Measurements from ENCODE around the gene GRAMD1A.

The GRAMD1A gene

DNA sequence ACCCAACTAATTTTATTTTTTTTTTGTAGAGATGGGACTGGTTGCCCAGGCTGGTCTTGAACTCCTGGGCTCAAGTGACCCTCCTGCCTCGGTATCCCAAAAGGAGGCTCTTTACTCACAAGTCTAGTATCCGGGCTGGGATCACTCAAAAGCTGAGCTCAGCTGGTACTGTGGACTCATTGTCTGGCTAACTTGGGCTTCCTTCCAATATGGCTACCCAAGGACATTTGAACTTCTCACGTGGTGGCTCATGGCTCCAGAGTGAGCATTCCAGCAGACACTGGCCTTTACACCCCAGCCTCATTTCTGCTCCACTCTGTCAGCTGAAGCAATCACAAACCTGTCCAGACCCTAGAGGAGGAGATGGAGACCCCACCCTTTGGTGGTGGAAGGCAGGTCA lies 70.3 kb downstream of the GRAMD1A start:
- Histone ChIP-seq H3K9me2 (replicated peaks; ENCODE audit: control insufficient read depth, low read length) (no peaks in the 10 kb centered on the region), H3K27ac (ENCODE audit: low read depth, low read length) (no peak overlapping the region), H3K9me3 (ENCODE audit: control insufficient read depth, insufficient read depth, low read length) (no peaks in the 10 kb centered on the region), H3K79me2 (ENCODE audit: control insufficient read depth, low read length) (no peaks in the 10 kb centered on the region), H3K27me3 (ENCODE audit: control insufficient read depth, low read length) (no peaks in the 10 kb centered on the region), H3K36me3 (ENCODE audit: control insufficient read depth, low read length) (no peaks in the 10 kb centered on the region), H3F3A (ENCODE audit: control insufficient read depth, insufficient read depth) (0 out of 2 replicates have a peak, but pooled peaks cover 3% of the 10 kb centered on the region), H3K4me2 (ENCODE audit: low read length) (no peak overlapping the region), H3K4me1 (ENCODE audit: control insufficient read depth, low read length) (peaks cover 39% of the 10 kb centered on the region), H3K4me3 (ENCODE audit: low read length) (no peak overlapping the region), H4K20me1 (ENCODE audit: control insufficient read depth, insufficient read depth, low read depth, low read length) (no peaks in the 10 kb centered on the region)
- TF ChIP-seq EZH2phosphoT487 (IDR thresholded peaks at IDR 0.05; ENCODE audit: borderline replicate concordance, low read length), result no peak
- TF ChIP-seq, protein P1, sequence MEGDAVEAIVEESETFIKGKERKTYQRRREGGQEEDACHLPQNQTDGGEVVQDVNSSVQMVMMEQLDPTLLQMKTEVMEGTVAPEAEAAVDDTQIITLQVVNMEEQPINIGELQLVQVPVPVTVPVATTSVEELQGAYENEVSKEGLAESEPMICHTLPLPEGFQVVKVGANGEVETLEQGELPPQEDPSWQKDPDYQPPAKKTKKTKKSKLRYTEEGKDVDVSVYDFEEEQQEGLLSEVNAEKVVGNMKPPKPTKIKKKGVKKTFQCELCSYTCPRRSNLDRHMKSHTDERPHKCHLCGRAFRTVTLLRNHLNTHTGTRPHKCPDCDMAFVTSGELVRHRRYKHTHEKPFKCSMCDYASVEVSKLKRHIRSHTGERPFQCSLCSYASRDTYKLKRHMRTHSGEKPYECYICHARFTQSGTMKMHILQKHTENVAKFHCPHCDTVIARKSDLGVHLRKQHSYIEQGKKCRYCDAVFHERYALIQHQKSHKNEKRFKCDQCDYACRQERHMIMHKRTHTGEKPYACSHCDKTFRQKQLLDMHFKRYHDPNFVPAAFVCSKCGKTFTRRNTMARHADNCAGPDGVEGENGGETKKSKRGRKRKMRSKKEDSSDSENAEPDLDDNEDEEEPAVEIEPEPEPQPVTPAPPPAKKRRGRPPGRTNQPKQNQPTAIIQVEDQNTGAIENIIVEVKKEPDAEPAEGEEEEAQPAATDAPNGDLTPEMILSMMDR (IDR thresholded peaks at IDR 0.05; ENCODE audit: low read depth, low read length, poor library complexity, severe bottlenecking), result no peak

DNA sequence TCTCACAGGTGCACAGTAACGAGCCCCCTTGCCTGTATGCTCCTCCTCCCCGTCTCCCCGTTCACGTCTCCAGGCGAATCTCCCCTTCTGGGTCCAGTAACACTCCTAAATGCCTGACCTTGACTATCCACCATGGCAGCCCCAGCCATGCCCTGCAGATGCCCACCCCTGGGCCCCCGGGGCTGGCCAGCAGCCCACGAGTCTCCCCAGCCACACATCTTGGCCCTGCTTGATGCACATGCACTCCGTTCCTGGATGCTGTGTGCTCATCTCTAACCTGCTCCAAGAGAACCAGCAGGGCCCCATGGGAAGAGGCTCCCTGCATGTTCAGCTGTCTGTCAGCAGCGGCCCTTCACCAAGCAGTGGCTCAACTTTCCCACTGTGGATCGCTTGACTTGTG lies 73.4 kb downstream of the GRAMD1A start:
- H3F3A ChIP-seq (ENCODE audit: control insufficient read depth, insufficient read depth), result 0 out of 2 replicates have a peak, but pooled peaks cover 3% of the 10 kb centered on the region
- no peaks in the 10 kb centered on the region for H3K9me2 ChIP-seq (replicated peaks; ENCODE audit: control insufficient read depth, low read length)
- TF ChIP-seq, protein P1 (IDR thresholded peaks at IDR 0.05; ENCODE audit: low read depth, low read length, poor library complexity, severe bottlenecking), result no peak
- no peak for TF ChIP-seq EZH2phosphoT487 (IDR thresholded peaks at IDR 0.05; ENCODE audit: borderline replicate concordance, low read length)
- no peaks in the 10 kb centered on the region for H3K79me2 ChIP-seq (ENCODE audit: control insufficient read depth, low read length)
- H3K27me3 ChIP-seq (ENCODE audit: control insufficient read depth, low read length), result no peaks in the 10 kb centered on the region
- no peak overlapping the region for H3K27ac ChIP-seq (ENCODE audit: low read depth, low read length)
- peaks cover 32% of the 10 kb centered on the region for H3K4me1 ChIP-seq (ENCODE audit: control insufficient read depth, low read length)
- no peak overlapping the region for H3K4me2 ChIP-seq (ENCODE audit: low read length)
- H4K20me1 ChIP-seq (ENCODE audit: control insufficient read depth, insufficient read depth, low read depth, low read length), result no peaks in the 10 kb centered on the region
- no peaks in the 10 kb centered on the region for H3K36me3 ChIP-seq (ENCODE audit: control insufficient read depth, low read length)
- no peak overlapping the region for H3K4me3 ChIP-seq (ENCODE audit: low read length)
- no peaks in the 10 kb centered on the region for H3K9me3 ChIP-seq (ENCODE audit: control insufficient read depth, insufficient read depth, low read length)

DNA sequence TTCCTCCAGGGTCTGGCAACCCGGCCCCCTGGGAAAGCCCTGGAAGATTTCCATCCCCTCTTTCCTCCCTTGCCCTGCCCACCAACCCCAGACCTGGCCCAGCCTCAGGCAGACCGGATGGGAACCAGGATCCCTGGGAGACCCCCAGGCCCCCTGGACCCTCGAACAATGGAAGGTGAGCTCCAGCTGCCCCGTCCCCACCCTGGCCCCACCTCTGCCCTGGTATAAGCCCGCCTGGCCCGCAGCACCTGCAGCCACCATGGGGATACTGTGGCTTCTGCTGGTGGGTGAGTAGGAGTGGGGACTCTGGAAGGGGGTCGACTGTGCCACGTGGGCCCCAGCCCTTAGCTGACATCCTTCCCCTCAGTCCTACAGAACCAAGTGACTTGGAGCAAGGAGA lies 73.8 kb downstream of the GRAMD1A start:
- Histone ChIP-seq H3K36me3 (ENCODE audit: control insufficient read depth, low read length) (no peaks in the 10 kb centered on the region), H3K27me3 (ENCODE audit: control insufficient read depth, low read length) (no peaks in the 10 kb centered on the region), H3K4me1 (ENCODE audit: control insufficient read depth, low read length) (peaks cover 32% of the 10 kb centered on the region), H4K20me1 (ENCODE audit: control insufficient read depth, insufficient read depth, low read depth, low read length) (no peaks in the 10 kb centered on the region), H3K79me2 (ENCODE audit: control insufficient read depth, low read length) (no peaks in the 10 kb centered on the region), H3K9me2 (replicated peaks; ENCODE audit: control insufficient read depth, low read length) (no peaks in the 10 kb centered on the region), H3K4me3 (ENCODE audit: low read length) (no peak overlapping the region), H3K9me3 (ENCODE audit: control insufficient read depth, insufficient read depth, low read length) (no peaks in the 10 kb centered on the region), H3K4me2 (ENCODE audit: low read length) (no peak overlapping the region), H3K27ac (ENCODE audit: low read depth, low read length) (no peak overlapping the region), H3F3A (ENCODE audit: control insufficient read depth, insufficient read depth) (0 out of 2 replicates have a peak, but pooled peaks cover 3% of the 10 kb centered on the region)
- TF ChIP-seq, protein P1 (IDR thresholded peaks at IDR 0.05; ENCODE audit: low read depth, low read length, poor library complexity, severe bottlenecking), result no peak
- no peak for TF ChIP-seq EZH2phosphoT487 (IDR thresholded peaks at IDR 0.05; ENCODE audit: borderline replicate concordance, low read length)
